GM20000 (cell line): ENCODE measurements around the gene BRIP1.
"Not testable (repeated sequence)": the region's sequence is repeated elsewhere in the genome, so short reads cannot be mapped to it uniquely, and the experiment has no call there.

Experiments
- DNase-seq: peaks from one replicate; pipeline ENCODE4 v3.0.0; 2012; ENCODE audit warnings: low spot score
- TF ChIP-seq, protein P1 (sequence below): IDR thresholded peaks from 2 replicates; pipeline ENCODE4 v1.5.1; 2012; ENCODE audit warnings: mild to moderate bottlenecking, control low read depth; ENCODE audit errors: extremely low read depth, missing control alignments

The BRIP1 gene

DNA sequence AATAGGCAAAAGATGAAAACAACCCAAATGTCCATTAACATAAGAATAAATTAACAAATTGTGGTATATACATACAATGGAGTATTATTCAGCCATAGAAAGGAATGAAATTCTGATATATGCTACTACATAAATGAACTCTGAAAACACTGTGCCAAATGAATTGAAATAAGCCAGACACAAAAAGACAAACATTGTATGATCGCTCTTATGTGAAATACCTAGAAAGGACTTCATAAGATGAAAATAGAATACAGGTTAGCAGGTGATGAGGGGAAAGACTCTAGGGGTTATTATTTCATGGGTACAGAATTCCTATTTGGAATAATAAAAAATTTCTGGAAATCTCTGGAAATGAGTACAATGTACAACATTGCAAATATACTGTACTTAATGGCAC, 80.2 kb downstream of the BRIP1 start:
- TF ChIP-seq, protein P1, sequence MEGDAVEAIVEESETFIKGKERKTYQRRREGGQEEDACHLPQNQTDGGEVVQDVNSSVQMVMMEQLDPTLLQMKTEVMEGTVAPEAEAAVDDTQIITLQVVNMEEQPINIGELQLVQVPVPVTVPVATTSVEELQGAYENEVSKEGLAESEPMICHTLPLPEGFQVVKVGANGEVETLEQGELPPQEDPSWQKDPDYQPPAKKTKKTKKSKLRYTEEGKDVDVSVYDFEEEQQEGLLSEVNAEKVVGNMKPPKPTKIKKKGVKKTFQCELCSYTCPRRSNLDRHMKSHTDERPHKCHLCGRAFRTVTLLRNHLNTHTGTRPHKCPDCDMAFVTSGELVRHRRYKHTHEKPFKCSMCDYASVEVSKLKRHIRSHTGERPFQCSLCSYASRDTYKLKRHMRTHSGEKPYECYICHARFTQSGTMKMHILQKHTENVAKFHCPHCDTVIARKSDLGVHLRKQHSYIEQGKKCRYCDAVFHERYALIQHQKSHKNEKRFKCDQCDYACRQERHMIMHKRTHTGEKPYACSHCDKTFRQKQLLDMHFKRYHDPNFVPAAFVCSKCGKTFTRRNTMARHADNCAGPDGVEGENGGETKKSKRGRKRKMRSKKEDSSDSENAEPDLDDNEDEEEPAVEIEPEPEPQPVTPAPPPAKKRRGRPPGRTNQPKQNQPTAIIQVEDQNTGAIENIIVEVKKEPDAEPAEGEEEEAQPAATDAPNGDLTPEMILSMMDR, result no peak
- no peak for DNase-seq

DNA sequence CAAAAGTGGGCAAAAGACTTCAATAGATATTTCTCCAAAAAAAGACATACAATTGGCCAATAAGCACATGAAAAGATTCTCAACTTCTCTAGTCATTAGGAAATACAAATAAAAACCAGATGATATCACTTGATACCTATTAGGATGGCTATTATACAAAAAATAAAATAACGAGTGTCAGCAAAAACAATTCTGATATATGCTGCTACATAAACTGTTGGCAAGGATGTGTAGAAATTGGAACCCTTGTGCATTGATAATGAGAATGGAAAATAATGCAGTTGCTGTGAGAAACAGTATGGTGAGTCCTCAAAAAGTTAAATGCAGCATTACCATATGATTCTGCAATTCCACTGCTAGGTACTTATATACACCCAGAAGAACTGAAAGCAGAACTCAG, 80.6 kb downstream of the BRIP1 start:
- TF ChIP-seq, protein P1, result no peak
- no peak for DNase-seq

DNA sequence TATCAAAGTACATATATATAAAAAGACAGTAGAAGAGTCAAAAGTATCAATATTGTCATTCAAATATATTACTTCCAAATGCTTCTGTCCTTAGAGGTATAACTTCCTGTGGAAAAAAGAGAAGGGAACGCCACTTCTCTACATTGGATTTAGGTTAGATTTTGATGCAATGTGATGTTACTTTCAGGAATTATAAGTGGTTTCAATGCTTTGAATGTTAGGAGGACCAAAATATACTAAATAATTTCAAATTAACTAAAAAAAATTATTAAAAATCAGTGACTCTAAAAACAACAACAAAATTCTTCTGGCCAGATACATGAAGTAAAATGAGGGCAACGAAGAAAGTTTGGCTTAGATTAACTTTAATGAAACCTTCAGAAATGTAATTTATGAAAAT, 88.0 kb downstream of the BRIP1 start:
- no peak for DNase-seq
- TF ChIP-seq, protein P1, result no peak

DNA sequence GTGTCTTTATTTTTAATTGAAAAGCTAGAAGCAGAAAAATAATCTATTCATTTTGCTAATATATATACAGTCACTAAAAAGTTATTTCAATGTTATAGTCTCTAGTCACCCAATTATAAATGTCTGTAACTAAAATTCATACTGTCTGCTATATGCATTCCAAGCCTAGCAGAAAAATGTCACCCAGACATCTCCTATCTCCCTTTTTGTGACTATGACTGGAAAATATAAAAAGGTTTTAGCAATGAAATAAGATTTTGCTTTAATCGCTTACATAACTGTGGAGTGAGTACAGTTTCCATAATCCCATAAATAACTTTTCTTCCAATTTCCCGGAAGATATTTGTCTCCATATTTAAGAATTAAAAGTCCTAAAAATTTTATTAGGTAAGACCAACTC, 88.6 kb downstream of the BRIP1 start:
- no peak for DNase-seq
- TF ChIP-seq, protein P1, result no peak

DNA sequence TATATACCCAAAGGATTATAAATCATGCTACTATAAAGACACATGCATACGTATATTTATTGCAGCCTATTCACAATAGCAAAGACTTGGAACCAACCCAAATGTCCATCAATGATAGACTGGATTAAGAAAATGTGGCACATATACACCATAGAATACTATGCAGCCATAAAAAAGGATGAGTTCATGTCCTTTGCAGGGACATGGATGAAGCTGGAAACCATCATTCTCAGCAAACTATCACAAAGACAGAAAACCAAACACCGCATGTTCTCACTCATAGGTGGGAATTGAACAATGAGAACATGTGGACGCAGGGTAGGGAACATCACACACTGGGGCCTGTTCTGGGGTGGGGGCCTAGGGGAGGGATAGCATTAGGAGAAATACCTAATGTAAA, 89.2 kb downstream of the BRIP1 start:
- DNase-seq, result not testable (repeated sequence)

DNA sequence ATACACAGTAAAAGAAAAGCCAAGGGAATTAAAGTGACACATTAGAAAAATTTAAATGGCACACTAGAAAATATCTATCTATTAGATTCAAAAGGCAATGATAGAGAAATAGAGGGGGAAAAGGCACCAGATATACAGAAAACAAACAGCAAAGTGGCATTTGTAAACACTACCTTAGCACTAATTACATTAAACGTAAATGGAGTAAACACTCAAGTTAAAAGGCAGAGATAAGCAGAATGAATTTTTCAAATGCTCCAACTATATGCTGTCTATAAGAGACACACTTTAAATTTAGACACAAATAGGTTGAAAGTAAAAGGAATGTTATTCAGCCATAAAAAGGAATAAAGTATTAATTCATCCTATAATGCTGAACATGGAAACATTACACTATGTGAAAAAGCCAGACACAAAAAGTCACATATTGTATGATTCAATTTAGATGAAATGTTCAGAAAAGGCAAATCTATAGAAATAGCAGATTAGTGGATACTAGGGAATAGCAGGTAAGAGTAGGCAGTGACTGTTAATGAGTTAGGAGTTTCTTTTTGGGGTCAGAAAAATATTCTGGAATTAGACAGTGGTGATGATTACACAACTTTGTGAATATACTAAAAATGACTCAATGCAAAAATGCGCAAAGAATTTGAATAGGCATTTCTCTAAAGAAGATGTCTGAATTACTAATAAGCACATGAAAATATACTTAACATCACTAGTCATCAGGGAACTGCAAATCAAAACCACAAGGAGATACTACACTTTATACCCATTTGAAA, 92.4 kb downstream of the BRIP1 start:
- TF ChIP-seq, protein P1, result no peak
- no peak for DNase-seq

DNA sequence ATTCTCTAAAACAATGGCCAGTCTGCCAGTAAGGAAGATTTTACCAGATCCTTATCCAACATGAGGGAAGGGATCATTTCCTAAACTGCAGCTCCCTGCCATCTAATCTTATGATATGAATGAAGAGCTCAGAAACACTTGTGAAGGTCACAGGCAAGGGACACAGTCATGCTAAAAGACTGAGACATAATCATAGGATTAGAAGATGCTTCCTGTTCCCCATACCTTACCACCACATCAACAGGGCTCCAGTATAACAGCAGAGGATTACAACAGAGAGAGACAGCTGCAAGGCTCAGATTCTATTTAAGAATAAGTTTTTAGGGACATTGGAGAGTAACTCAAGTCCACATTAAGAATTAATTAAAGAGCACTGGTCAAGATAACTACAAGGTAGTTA, 93.3 kb downstream of the BRIP1 start:
- TF ChIP-seq, protein P1, result no peak
- no peak for DNase-seq

DNA sequence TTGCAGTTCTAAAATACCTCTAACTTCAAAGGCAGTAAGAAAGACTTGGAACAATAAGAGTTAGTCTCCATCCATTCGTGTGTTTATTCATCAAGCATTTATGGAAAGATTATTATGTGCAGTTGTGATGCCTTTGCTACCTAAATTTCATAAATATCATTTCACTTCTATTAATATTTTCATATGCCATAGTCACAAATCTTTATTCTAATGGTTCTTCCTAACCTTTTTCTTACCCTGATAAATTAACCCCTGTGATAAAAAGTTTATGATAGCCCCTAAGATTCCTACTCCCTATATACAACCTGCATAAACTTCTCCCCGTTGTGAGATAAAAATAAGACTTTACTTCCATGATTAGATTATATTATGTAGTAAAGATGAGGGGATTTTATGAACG, 94.9 kb downstream of the BRIP1 start:
- TF ChIP-seq, protein P1, result no peak
- DNase-seq, result no peak
